GM21786 (cell line): ENCODE results near the gene EVA1C.
"Not testable (repeated sequence)": the region's sequence is repeated elsewhere in the genome, so short reads cannot be mapped to it uniquely, and the experiment has no call there.

Source experiments
- ATAC-seq: cut with Tn5 transposase; IDR thresholded peaks from one replicate; pipeline ENCODE4 v1.9.1; 2021; ENCODE audit not compliant: unreplicated experiment

The EVA1C gene

GRCh38 chr21:32423320-32424190 is 11.0 kb downstream of the EVA1C start:
- no peak for ATAC-seq

- no peak for ATAC-seq
Measured at GRCh38 chr21:32424191-32424535, 11.7 kb downstream of the EVA1C start.

GRCh38 chr21:32424674-32425073 is 12.2 kb downstream of the EVA1C start:
- ATAC-seq: no peak

- ATAC-seq: no peak
Measured at GRCh38 chr21:32425628-32426027, 13.1 kb downstream of the EVA1C start.

- ATAC-seq: no peak
Measured at GRCh38 chr21:32426066-32426465, 13.6 kb downstream of the EVA1C start.

- no peak for ATAC-seq
Measured at GRCh38 chr21:32426592-32427051, 14.1 kb downstream of the EVA1C start.

GRCh38 chr21:32427958-32428623 is 15.6 kb downstream of the EVA1C start:
- ATAC-seq: no peak

GRCh38 chr21:32432982-32433660 is 20.6 kb downstream of the EVA1C start:
- ATAC-seq: not testable (repeated sequence)

GRCh38 chr21:32437729-32438128 is 25.2 kb downstream of the EVA1C start:
- ATAC-seq: no peak

- ATAC-seq: no peak
Measured at GRCh38 chr21:32442566-32443318, 30.2 kb downstream of the EVA1C start.

GRCh38 chr21:32445101-32445500 is 32.6 kb downstream of the EVA1C start:
- no peak for ATAC-seq

GRCh38 chr21:32446440-32446839 is 33.9 kb downstream of the EVA1C start:
- ATAC-seq: not testable (repeated sequence)

GRCh38 chr21:32447224-32447623 is 34.7 kb downstream of the EVA1C start:
- ATAC-seq: no peak

GRCh38 chr21:32448803-32449594 is 36.5 kb downstream of the EVA1C start:
- ATAC-seq: no peak

GRCh38 chr21:32450881-32451701 is 38.6 kb downstream of the EVA1C start:
- not testable (repeated sequence) for ATAC-seq

GRCh38 chr21:32452191-32452590 is 39.7 kb downstream of the EVA1C start:
- ATAC-seq: not testable (repeated sequence)

GRCh38 chr21:32452641-32453040 is 40.1 kb downstream of the EVA1C start:
- ATAC-seq: no peak

- no peak for ATAC-seq
Measured at GRCh38 chr21:32455548-32455947, 43.0 kb downstream of the EVA1C start.

GRCh38 chr21:32456497-32456918 is 44.0 kb downstream of the EVA1C start:
- no peak for ATAC-seq
